HepG2 (cell line): ENCODE results near the gene GPR152. TPM values are rescaled to one million over a fixed set of nuclear protein-coding genes. Genes with fewer than 3 reads are reported as not detected.

ENCODE experiments used
- ATAC-seq: fragments of 200-7000 bp; cut with Tn5 transposase; 3 replicates; pipeline ENCODE4 v1.9.1; 2020; ENCODE audit warnings: mild to moderate bottlenecking, moderate library complexity
- BruUV-seq: library from RNA; stranded (reverse); fragments of 400-500 nt; replicated peaks from 2 replicates; lab custom pipeline; 2021; lab: Mats Ljungman, UMichigan
- CTCF ChIA-PET: fragments of 300-600 bp; formaldehyde crosslinking; extraction: SDS; loops from one replicate; lab custom pipeline; 2021; ENCODE audit warnings: low total read pairs, inconsistent platforms, low intra/inter-chr PET ratio; lab: Yijun Ruan, JAX
- POLR2A ChIA-PET: fragments of 350-600 bp; sonication (Branson Sonifier 250); formaldehyde crosslinking; loops from one replicate; lab custom pipeline; 2020; ENCODE audit warnings: antibody characterized with exemption, inconsistent platforms; lab: Yijun Ruan, JAX
- DNase-seq: peaks from one replicate; pipeline ENCODE4 v3.0.0-alpha.2; 2015; ENCODE audit warnings: low spot score
- FAIRE-seq: peaks from 3 replicates; lab custom pipeline; 2011; peaks lifted over from hg19 to GRCh38; lab: Jason Lieb, UNC
- H2AFZ ChIP-seq: one replicate; pipeline ENCODE4 v1.6.1; 2011; ENCODE audit warnings: low read length, inconsistent platforms
- H3K27ac ChIP-seq: fragments of 300-600 bp; 3 replicates; pipeline ENCODE4 v1.8.0; 2011; ENCODE audit warnings: mixed run types, mild to moderate bottlenecking, mixed read lengths, low read length, inconsistent platforms; ENCODE audit not compliant: insufficient read depth; ENCODE audit errors: extremely low read length
- H3K27me3 ChIP-seq, 2 experiments: fragments of 200-600 bp in 1 of 2; 2 replicates in 1 of 2; 3 replicates in 1 of 2; pipeline versions ENCODE4 v1.6.0 to v1.8.0; 2011; ENCODE audit warnings: low read length in 2 of 2, mild to moderate bottlenecking in 2 of 2, moderate library complexity in 2 of 2, inconsistent platforms in 1 of 2; ENCODE audit not compliant: insufficient read depth in 2 of 2, control insufficient read depth in 1 of 2
- H3K36me3 ChIP-seq, 2 experiments: fragments of 200-600 bp in 1 of 2; replicated peaks in 1 of 2; 2 replicates in 1 of 2; 3 replicates in 1 of 2; pipeline versions ENCODE4 v1.5.1 to v1.8.0; 2011; ENCODE audit warnings: low read length in 2 of 2, inconsistent platforms in 1 of 2; ENCODE audit not compliant: insufficient read depth in 2 of 2, control insufficient read depth in 1 of 2
- H3K4me1 ChIP-seq: 2 replicates; pipeline ENCODE4 v1.5.1; 2012; ENCODE audit warnings: low read length, inconsistent platforms; ENCODE audit not compliant: insufficient read depth
- H3K4me2 ChIP-seq: 2 replicates; pipeline ENCODE4 v1.6.0; 2011; ENCODE audit warnings: low read depth, low read length, inconsistent platforms
- H3K4me3 ChIP-seq, 3 experiments: fragments of 200-600 bp in 1 of 3; sonication (generic), shearing (Covaris generic) in 1 of 3; replicated peaks in 1 of 3; 2 replicates each; pipeline ENCODE4 v1.5.1; 2011 to 2016; ENCODE audit warnings: low read length in 3 of 3, inconsistent platforms in 2 of 3, low read depth in 2 of 3, mild to moderate bottlenecking in 2 of 3, control low read depth in 1 of 3, mixed read lengths in 1 of 3; ENCODE audit not compliant: insufficient read depth in 1 of 3
- H3K79me2 ChIP-seq: one replicate; pipeline ENCODE4 v1.6.1; 2011; ENCODE audit warnings: low read length, inconsistent platforms; ENCODE audit not compliant: insufficient read depth
- H3K9ac ChIP-seq: 2 replicates; pipeline ENCODE4 v1.6.0; 2011; ENCODE audit warnings: mild to moderate bottlenecking, low read depth, low read length, inconsistent platforms; ENCODE audit not compliant: insufficient read depth
- H3K9me3 ChIP-seq: 2 replicates; pipeline ENCODE4 v1.5.1; 2012; ENCODE audit warnings: mild to moderate bottlenecking, low read length
- H4K20me1 ChIP-seq: 2 replicates; pipeline ENCODE4 v1.6.0; 2011; ENCODE audit warnings: inconsistent platforms, mild to moderate bottlenecking, low read length, moderate library complexity; ENCODE audit not compliant: insufficient read depth
- ARID3A ChIP-seq: IDR thresholded peaks from 2 replicates; pipeline ENCODE4 v1.6.1; 2012; ENCODE audit warnings: low read depth, low read length, improper control_type of control experiment
- CBX5 ChIP-seq: sonication (generic); formaldehyde crosslinking; IDR thresholded peaks from 2 replicates; pipeline ENCODE4 v1.4.0; 2020; ENCODE audit warnings: missing genetic modification reagents, borderline replicate concordance
- EED ChIP-seq: sonication (generic); formaldehyde crosslinking; IDR thresholded peaks from 2 replicates; pipeline ENCODE4 v1.5.0; 2020; ENCODE audit warnings: mild to moderate bottlenecking, missing genetic modification reagents
- HOXA3 ChIP-seq: sonication (generic); formaldehyde crosslinking; IDR thresholded peaks from 2 replicates; pipeline ENCODE4 v1.5.0; 2020; ENCODE audit warnings: missing genetic modification reagents
- ISX ChIP-seq: sonication (generic); formaldehyde crosslinking; conservative IDR thresholded peaks from 2 replicates; pipeline ENCODE4 v1.5.0; 2020; ENCODE audit warnings: missing genetic modification reagents
- MAX ChIP-seq: IDR thresholded peaks from 2 replicates; pipeline ENCODE4 v1.6.1; 2012; ENCODE audit warnings: inconsistent platforms
- MYPOP ChIP-seq: sonication (generic); formaldehyde crosslinking; IDR thresholded peaks from 2 replicates; pipeline ENCODE4 v1.8.1; 2023; ENCODE audit warnings: mild to moderate bottlenecking, moderate library complexity, missing genetic modification reagents
- ZBTB40 ChIP-seq, 2 experiments: fragments of 450-650 bp in 1 of 2; sonication (generic) in 1 of 2; formaldehyde crosslinking in 1 of 2; IDR thresholded peaks; 2 replicates each; pipeline versions ENCODE4 v1.6.1 to v1.8.0; 2016 to 2022; ENCODE audit warnings: antibody characterized with exemption in 1 of 2, mild to moderate bottlenecking in 1 of 2, missing genetic modification reagents in 1 of 2
- ZNF557 ChIP-seq: sonication (generic); formaldehyde crosslinking; IDR thresholded peaks from 2 replicates; pipeline ENCODE4 v1.4.0; 2020; ENCODE audit warnings: missing genetic modification reagents
- ZNF572 ChIP-seq: sonication (generic); formaldehyde crosslinking; IDR thresholded peaks from 2 replicates; pipeline ENCODE4 v1.5.1; 2020; ENCODE audit warnings: mild to moderate bottlenecking, missing genetic modification reagents
- ZNF724P ChIP-seq: sonication (generic); formaldehyde crosslinking; IDR thresholded peaks from 2 replicates; pipeline ENCODE4 v1.8.0; 2022; ENCODE audit warnings: missing genetic modification reagents, borderline replicate concordance
- WGBS: methylation state at CpG from one replicate; pipeline ENCODE4 v1.1.6; 2017; ENCODE audit warnings: low lambda C conversion rate; 5-methylcytosine and 5-hydroxymethylcytosine counted together
- in situ Hi-C: cut with HindIII; loops from 2 replicates; pipeline ENCODE4 v1.10.0; 2017; ENCODE audit warnings: low pct_unique_long_range_greater_than_20kb; ENCODE audit not compliant: extremely low pct_ligation_motif_present
- intact Hi-C: fragments of 100-400 bp; cut with micrococcal nuclease; formaldehyde crosslinking; loops from one replicate; pipeline ENCODE4 v1.10.0; 2022; ENCODE audit not compliant: unreplicated experiment
- polyA plus RNA-seq, 8 experiments: library from polyadenylated mRNA; depleted of rRNA in 3 of 8; stranded (reverse) in 7 of 8; unstranded in 1 of 8; fragments of >200 nt; fragmentation: Illumina TruSeq in 4 of 8; extraction: Trizol in 4 of 8; gene quantifications; 2 replicates each; pipeline versions ENCODE4 v1.2.1 to v1.2.3, GENCODE V29; 2011 to 2016; ENCODE audit warnings: low read depth in 4 of 8, missing spikeins in 1 of 8, mixed read lengths in 1 of 8; ENCODE audit not compliant: insufficient read depth in 1 of 8
- total RNA-seq, 5 experiments: library from RNA; depleted of rRNA; stranded (reverse); fragments of >200 nt; fragmentation: Illumina TruSeq; extraction: Trizol; gene quantifications; 2 replicates each; pipeline ENCODE4 v1.2.3, GENCODE V29; 2016; ENCODE audit warnings: low read depth in 1 of 5

Gene GPR152
- total and polyA plus RNA-seq, 2 of the 13 experiments (the other 11 are each of a cell fraction or from before 2014, with no cell fraction given), result not detected

GRCh38 chr11:67440229-67441097, 12.1 kb downstream of the GPR152 start:
- WGBS, result 91% methylated on average over 8 of the region's 17 CpGs
- peaks cover 3% of the 10 kb centered on the region for H3K79me2 ChIP-seq
- CTCF ChIA-PET, result no interaction called here
- no peak overlapping the region for H2AFZ ChIP-seq
- in situ Hi-C loops, result no loop called here
- H3K27ac ChIP-seq, result no peak overlapping the region
- no peaks in the 10 kb centered on the region for H3K9me3 ChIP-seq
- BruUV-seq, result no TSS peak
- no peak for TF ChIP-seq HOXA3 (CRISPR knock-in tag)
- no peak for TF ChIP-seq ZBTB40 (IDR thresholded peaks at IDR 0.05)
- no peak for TF ChIP-seq ZBTB40 (CRISPR knock-in tag; IDR thresholded peaks at IDR 0.05)
- TF ChIP-seq ISX (CRISPR knock-in tag), result no peak
- no peak for TF ChIP-seq ARID3A
- TF ChIP-seq MYPOP (CRISPR knock-in tag), result no peak
- TF ChIP-seq ZNF724P (CRISPR knock-in tag), result no peak
- no peak for TF ChIP-seq ZNF557 (CRISPR knock-in tag)
- TF ChIP-seq EED (CRISPR knock-in tag), result no peak
- TF ChIP-seq MAX, result no peak
- TF ChIP-seq CBX5 (CRISPR knock-in tag), result no peak
- no peak for TF ChIP-seq ZNF572 (CRISPR knock-in tag)
- TF ChIP-seq, all 625 proteins: peak for 0
- ATAC-seq (no peak), DNase-seq (no peak), FAIRE-seq (no peak)
- Histone ChIP-seq H4K20me1 (no peaks in the 10 kb centered on the region), H3K27me3 (no peaks in the 10 kb centered on the region), H3K4me3 (no peak overlapping the region), H3K4me2 (no peak overlapping the region), H3K36me3 (peaks cover 0 to 4% of the 10 kb centered on the region in 2 experiments; a peak in 2 of 5 replicates), H3K9ac (no peak overlapping the region), H3K4me1 (peaks cover 21% of the 10 kb centered on the region)
- intact Hi-C loops, result no loop called here
- POLR2A ChIA-PET, result no interaction called here
